Fibroblast of peridontal ligament (primary cell): ENCODE data around the gene LRRC73.
"Not testable (repeated sequence)": the region's sequence is repeated elsewhere in the genome, so short reads cannot be mapped to it uniquely, and the experiment has no call there.

Experiments
- DNase-seq: peaks from one replicate; pipeline ENCODE4 v3.0.0-alpha.2; 2010; ENCODE audit errors: extremely low read depth

Gene LRRC73

GRCh38 chr6:43493230-43493629, 16.9 kb downstream of the LRRC73 start:
- DNase-seq: no peak

GRCh38 chr6:43492673-43493072, 17.5 kb downstream of the LRRC73 start:
- no peak for DNase-seq

- peak; percentile 72 for DNase-seq
These were observed 18.1 kb downstream of the LRRC73 start for GRCh38 chr6:43491750-43492661.

- no peak for DNase-seq
These were observed 19.6 kb downstream of the LRRC73 start for GRCh38 chr6:43490523-43490939.

- no peak for DNase-seq
These were observed 20.7 kb downstream of the LRRC73 start for GRCh38 chr6:43489277-43490072.

- no peak for DNase-seq
These were observed 21.4 kb downstream of the LRRC73 start for GRCh38 chr6:43488667-43489276.

- DNase-seq: no peak
These were observed 28.4 kb downstream of the LRRC73 start for GRCh38 chr6:43481591-43482236.

GRCh38 chr6:43481075-43481474, 29.1 kb downstream of the LRRC73 start:
- DNase-seq: no peak

GRCh38 chr6:43478008-43478372, 32.2 kb downstream of the LRRC73 start:
- DNase-seq: no peak

GRCh38 chr6:43477235-43478007, 32.7 kb downstream of the LRRC73 start, which contains the start of gene TJAP1:
TSS of gene TJAP1 (plus strand) at chr6:43477570. CDS start at chr6:43499002, 21,432 bp downstream.
- DNase-seq: peak; percentile 66

- DNase-seq: no peak
These were observed 33.4 kb downstream of the LRRC73 start for GRCh38 chr6:43476746-43477145.

GRCh38 chr6:43475516-43475915, 34.6 kb downstream of the LRRC73 start:
- DNase-seq: no peak

GRCh38 chr6:43472515-43472914, 37.6 kb downstream of the LRRC73 start:
- DNase-seq: no peak

- DNase-seq: no peak
These were observed 38.7 kb downstream of the LRRC73 start for GRCh38 chr6:43471399-43471798.

- no peak for DNase-seq
These were observed 40.2 kb downstream of the LRRC73 start for GRCh38 chr6:43469947-43470346.

GRCh38 chr6:43468748-43469681, 41.1 kb downstream of the LRRC73 start:
- DNase-seq: no peak

- no peak for DNase-seq
These were observed 41.9 kb downstream of the LRRC73 start for GRCh38 chr6:43468240-43468639.

- no peak for DNase-seq
These were observed 42.4 kb downstream of the LRRC73 start for GRCh38 chr6:43467752-43468151.

GRCh38 chr6:43467265-43467664, 42.9 kb downstream of the LRRC73 start:
- DNase-seq: not testable (repeated sequence)

GRCh38 chr6:43465948-43466347, 44.2 kb downstream of the LRRC73 start:
- DNase-seq: no peak
